Gastroesophageal sphincter (tissue), 3 donors: ENCODE results near the gene ZAR1L.

Source experiments
- CTCF ChIP-seq, 4 experiments: fragments of 200-600 bp in 2 of 4; fragments of 450-650 bp in 2 of 4; sonication (generic) in 1 of 4; IDR thresholded peaks; one replicate each; pipeline ENCODE4 v1.5.1; 2017 to 2019; ENCODE audit warnings: antibody characterized with exemption in 4 of 4, mild to moderate bottlenecking in 2 of 4, moderate library complexity in 2 of 4
- POLR2AphosphoS5 ChIP-seq: sonication (generic); formaldehyde crosslinking; IDR thresholded peaks from one replicate; pipeline ENCODE4 v1.6.1; 2017; ENCODE audit warnings: antibody characterized with exemption

GRCh38 chr13:32261567-32261966 is 53.6 kb downstream of the ZAR1L start:
- TF ChIP-seq CTCF (IDR thresholded peaks at IDR 0.05) (no peak), POLR2AphosphoS5 (peak; percentile 66)
